CD4-positive, alpha-beta T cell (primary cell): ENCODE data around the gene CCDC33. TPM values are rescaled to one million over a fixed set of nuclear protein-coding genes. Genes with fewer than 3 reads are reported as not detected.

ENCODE experiments used
- ATAC-seq: fragments of 200-7000 bp; cut with Tn5 transposase; one replicate; pipeline ENCODE4 v1.10.0; 2022; ENCODE audit warnings: mild to moderate bottlenecking; ENCODE audit not compliant: poor library complexity
- CTCF ChIA-PET: fragments of 350-600 bp; sonication (Branson Sonifier 250); formaldehyde crosslinking; loops from one replicate; lab custom pipeline; 2021; ENCODE audit warnings: antibody characterized with exemption, inconsistent platforms; lab: Charles Lee
- POLR2A ChIA-PET: fragments of 350-600 bp; sonication (Branson Sonifier 250); formaldehyde crosslinking; loops from one replicate; lab custom pipeline; 2021; ENCODE audit warnings: antibody characterized with exemption, inconsistent platforms; lab: Charles Lee
- DNase-seq, 14 experiments: peaks; one replicate each; pipeline ENCODE4 v3.0.0-alpha.2; 2013 to 2020; ENCODE audit warnings: mixed read lengths in 2 of 14
- H3K27ac ChIP-seq, 2 donors: one replicate each; pipeline versions ENCODE4 v1.5.1 to v1.7.0; 2013; ENCODE audit warnings: low read length in 2 of 2, low read depth in 1 of 2, mild to moderate bottlenecking in 1 of 2
- H3K27me3 ChIP-seq, 2 experiments: 1 replicate in 1 of 2; 2 replicates in 1 of 2; pipeline versions ENCODE4 v1.6.1 to v1.7.0; 2013; ENCODE audit warnings: low read length in 2 of 2, control low read depth in 1 of 2, mild to moderate bottlenecking in 1 of 2, moderate library complexity in 1 of 2; ENCODE audit not compliant: insufficient read depth in 2 of 2, control insufficient read depth in 1 of 2
- H3K36me3 ChIP-seq: one replicate; pipeline ENCODE4 v1.6.1; 2013; ENCODE audit warnings: low read length, control low read depth; ENCODE audit not compliant: insufficient read depth
- H3K4me1 ChIP-seq: one replicate; pipeline ENCODE4 v1.6.1; 2013; ENCODE audit warnings: low read length, control low read depth; ENCODE audit not compliant: insufficient read depth
- H3K4me3 ChIP-seq: one replicate; pipeline ENCODE4 v1.5.1; 2013; ENCODE audit warnings: mild to moderate bottlenecking, low read length, moderate library complexity
- H3K9me3 ChIP-seq, 2 experiments: 1 replicate in 1 of 2; 2 replicates in 1 of 2; pipeline versions ENCODE4 v1.6.1 to v1.7.0; 2013; ENCODE audit warnings: low read length in 2 of 2, mild to moderate bottlenecking in 2 of 2, control low read depth in 1 of 2, moderate library complexity in 1 of 2; ENCODE audit not compliant: control insufficient read depth in 1 of 2, insufficient read depth in 1 of 2
- H3K27ac Mint-ChIP-seq: one replicate; pipeline ENCODE4 v1.8.0; 2020; ENCODE audit warnings: mixed read lengths
- H3K27me3 Mint-ChIP-seq: one replicate; pipeline ENCODE4 v1.8.0; 2021; ENCODE audit warnings: mixed read lengths
- H3K36me3 Mint-ChIP-seq: one replicate; pipeline ENCODE4 v1.8.0; 2021; ENCODE audit warnings: low read depth, mixed read lengths
- H3K4me1 Mint-ChIP-seq: one replicate; pipeline ENCODE4 v1.8.0; 2021; ENCODE audit warnings: low read depth, mixed read lengths
- H3K4me3 Mint-ChIP-seq: one replicate; pipeline ENCODE4 v1.8.0; 2020; ENCODE audit warnings: mild to moderate bottlenecking, mixed read lengths
- H3K9me3 Mint-ChIP-seq: one replicate; pipeline ENCODE4 v1.8.0; 2020; ENCODE audit warnings: mixed read lengths
- CTCF ChIP-seq: fragments of 200-600 bp; IDR thresholded peaks from one replicate; pipeline ENCODE4 v1.8.0; 2022; ENCODE audit warnings: antibody characterized with exemption, mild to moderate bottlenecking
- intact Hi-C, 2 experiments: fragments of 100-400 bp; cut with DNase I in 1 of 2; cut with micrococcal nuclease in 1 of 2; formaldehyde crosslinking; loops; one replicate each; pipeline versions ENCODE4 v1.15.1 to v1.9.0; 2023 to 2025; cut with DNase I, micrococcal nuclease
- total RNA-seq, 174 experiments: library from RNA in 2 of 174; stranded (reverse) in 2 of 174; gene quantifications; one replicate each; pipeline ENCODE4 v1.2.3 and lab custom pipeline; 2021 to 2026

The CCDC33 gene
- total RNA-seq, 2 experiments from 2014 or later, result not detected

GRCh38 chr15:74319138-74319460, 83.0 kb downstream of the CCDC33 start:
- no peaks in the 10 kb centered on the region for H3K27me3 ChIP-seq
- no peak overlapping the region for H3K27ac ChIP-seq
- H3K27ac Mint-ChIP-seq, result no peak overlapping the region
- H3K27me3 Mint-ChIP-seq, result no peaks in the 10 kb centered on the region
- no peak overlapping the region for H3K4me3 Mint-ChIP-seq
- H3K4me1 Mint-ChIP-seq, result peaks cover 41% of the 10 kb centered on the region
- DNase-seq (no peak), ATAC-seq (no peak)
- POLR2A ChIA-PET, result no interaction called here
- TF ChIP-seq CTCF, result no peak
- no peaks in the 10 kb centered on the region for H3K36me3 Mint-ChIP-seq
- no peaks in the 10 kb centered on the region for H3K36me3 ChIP-seq
- no peaks in the 10 kb centered on the region for H3K9me3 Mint-ChIP-seq
- CTCF ChIA-PET, result no interaction called here
- H3K9me3 ChIP-seq, result no peaks in the 10 kb centered on the region
- H3K4me1 ChIP-seq, result peaks cover 24% of the 10 kb centered on the region
- no peak overlapping the region for H3K4me3 ChIP-seq
- intact Hi-C loops, result no loop called here

- no peak overlapping the region for H3K4me3 ChIP-seq
- H3K27me3 ChIP-seq, result no peaks in the 10 kb centered on the region
- Mint-ChIP-seq H3K36me3 (no peaks in the 10 kb centered on the region), H3K4me3 (no peak overlapping the region), H3K4me1 (peaks cover 35% of the 10 kb centered on the region), H3K27me3 (no peaks in the 10 kb centered on the region), H3K9me3 (no peaks in the 10 kb centered on the region), H3K27ac (peak overlapping the region; percentile 64)
- ATAC-seq (no peak), DNase-seq (peak in 1 of 14 experiments; percentile 7)
- H3K27ac ChIP-seq, result no peak overlapping the region
- intact Hi-C loops, result loop anchor here (5.0 to 10.0 kb wide), 3 partner anchors 265 to 367 kb away; no protein-coding TSS in a partner anchor
- H3K9me3 ChIP-seq, result no peaks in the 10 kb centered on the region
- TF ChIP-seq CTCF, result no peak
- ChIA-PET CTCF (no interaction called here), POLR2A (interaction anchor here (1.5 to 1.6 kb wide), 2 partner anchors 347 to 354 kb away, joined by 3 to 4 read pairs; no protein-coding TSS in a partner anchor)
- no peaks in the 10 kb centered on the region for H3K36me3 ChIP-seq
- peaks cover 17% of the 10 kb centered on the region for H3K4me1 ChIP-seq
Observed at GRCh38 chr15:74319596-74320351, 83.6 kb downstream of the CCDC33 start.

GRCh38 chr15:74320352-74321247, 84.5 kb downstream of the CCDC33 start:
- intact Hi-C loops, result loop anchor here (1.0 to 10.0 kb wide), 4 partner anchors 266 to 368 kb away; no protein-coding TSS in a partner anchor
- peak in 11 of 14 experiments; percentile 6 to 37 (median 26) for DNase-seq

More at GRCh38 chr15:74320352-74321247, 84.5 kb downstream of the CCDC33 start:
- no peaks in the 10 kb centered on the region for H3K36me3 ChIP-seq
- peak overlapping the region; percentile 64 for H3K27ac Mint-ChIP-seq
- H3K4me3 Mint-ChIP-seq, result peak overlapping the region; percentile 48
- ChIA-PET POLR2A (interaction anchor here (1.5 to 1.6 kb wide), 2 partner anchors 348 to 355 kb away, joined by 3 to 4 read pairs; no protein-coding TSS in a partner anchor), CTCF (no interaction called here)
- no peaks in the 10 kb centered on the region for H3K27me3 Mint-ChIP-seq
- H3K9me3 Mint-ChIP-seq, result no peaks in the 10 kb centered on the region
- no peaks in the 10 kb centered on the region for H3K36me3 Mint-ChIP-seq
- H3K4me3 ChIP-seq, result no peak overlapping the region
- no peak for ATAC-seq
- H3K27ac ChIP-seq, result no peak overlapping the region
- no peaks in the 10 kb centered on the region for H3K9me3 ChIP-seq
- no peaks in the 10 kb centered on the region for H3K27me3 ChIP-seq
- H3K4me1 Mint-ChIP-seq, result peaks cover 26% of the 10 kb centered on the region
- H3K4me1 ChIP-seq, result peaks cover 9% of the 10 kb centered on the region
- TF ChIP-seq CTCF, result peak; percentile 12
